Measurements from ENCODE around the gene DAZAP1.

DNA sequence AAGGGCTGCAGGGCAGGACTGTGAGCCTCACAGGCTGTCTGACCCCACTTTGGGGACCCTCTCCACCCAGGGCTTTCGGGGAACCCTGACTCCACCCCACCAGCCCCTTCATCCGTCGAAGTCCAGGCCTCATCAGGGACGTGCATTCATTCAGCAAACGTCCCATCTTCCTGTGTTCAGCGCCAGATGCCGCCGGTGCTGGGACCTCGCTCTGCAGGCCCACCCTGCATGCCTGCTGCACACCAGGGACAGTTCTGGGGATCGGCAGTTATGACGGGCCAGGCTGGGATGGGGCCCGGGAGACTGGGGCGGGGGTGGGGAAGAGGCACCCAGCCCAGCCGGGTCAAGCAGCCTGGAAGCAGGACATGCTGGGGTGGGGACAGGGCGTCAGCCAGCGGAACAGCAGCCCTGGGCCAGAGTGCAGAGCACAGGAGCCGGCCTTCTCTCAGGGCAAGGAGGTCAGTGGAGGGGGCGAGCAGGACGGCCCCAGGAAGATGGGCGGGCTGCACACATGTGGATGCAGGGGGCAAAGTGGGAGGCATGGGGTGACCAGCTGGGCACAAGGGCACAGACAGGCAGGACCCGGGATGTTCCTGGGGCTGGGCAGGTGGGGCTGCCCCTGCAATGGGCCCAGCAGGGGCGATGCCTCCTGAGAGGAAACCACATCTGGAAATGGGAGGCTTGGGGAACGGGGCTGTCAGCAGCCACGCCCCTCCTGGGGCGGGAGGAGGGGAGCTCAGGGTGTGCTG lies 11.2 kb upstream of the DAZAP1 start:
- TF ChIP-seq, protein P1, sequence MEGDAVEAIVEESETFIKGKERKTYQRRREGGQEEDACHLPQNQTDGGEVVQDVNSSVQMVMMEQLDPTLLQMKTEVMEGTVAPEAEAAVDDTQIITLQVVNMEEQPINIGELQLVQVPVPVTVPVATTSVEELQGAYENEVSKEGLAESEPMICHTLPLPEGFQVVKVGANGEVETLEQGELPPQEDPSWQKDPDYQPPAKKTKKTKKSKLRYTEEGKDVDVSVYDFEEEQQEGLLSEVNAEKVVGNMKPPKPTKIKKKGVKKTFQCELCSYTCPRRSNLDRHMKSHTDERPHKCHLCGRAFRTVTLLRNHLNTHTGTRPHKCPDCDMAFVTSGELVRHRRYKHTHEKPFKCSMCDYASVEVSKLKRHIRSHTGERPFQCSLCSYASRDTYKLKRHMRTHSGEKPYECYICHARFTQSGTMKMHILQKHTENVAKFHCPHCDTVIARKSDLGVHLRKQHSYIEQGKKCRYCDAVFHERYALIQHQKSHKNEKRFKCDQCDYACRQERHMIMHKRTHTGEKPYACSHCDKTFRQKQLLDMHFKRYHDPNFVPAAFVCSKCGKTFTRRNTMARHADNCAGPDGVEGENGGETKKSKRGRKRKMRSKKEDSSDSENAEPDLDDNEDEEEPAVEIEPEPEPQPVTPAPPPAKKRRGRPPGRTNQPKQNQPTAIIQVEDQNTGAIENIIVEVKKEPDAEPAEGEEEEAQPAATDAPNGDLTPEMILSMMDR (conservative IDR thresholded peaks at IDR 0.05; ENCODE audit: low read depth, low read length), result no peak
- no peak for TF ChIP-seq EZH2 (IDR thresholded peaks at IDR 0.05; ENCODE audit: low read length, unreplicated experiment)
- no peak for TF ChIP-seq EZH2phosphoT487 (IDR thresholded peaks at IDR 0.05; ENCODE audit: borderline replicate concordance, low read length)
